ENCODE measurements around the gene TAB2. TPM values are rescaled to one million over a fixed set of nuclear protein-coding genes. Genes with fewer than 3 reads are reported as not detected.

The TAB2 gene
- total and polyA plus RNA-seq, 7 donors: 35.9 to 86.0 (median 56.5) TPM

GRCh38 chr6:149405823-149406765 is 88.6 kb downstream of the TAB2 start:
- intact Hi-C loops (cut with DNase I): loop anchor here in 1 of 2 donors (5.0 kb wide), 1 partner anchor 84 kb away; no protein-coding TSS in a partner anchor
- 77 to 87% (median 78%) methylated on average over 5 of the region's 5 CpGs for WGBS, 3 donors
- Histone ChIP-seq H3K27ac (no peak overlapping the region), H3K4me1 (peaks cover 14% of the 10 kb centered on the region), H3K4me3 (no peak overlapping the region), H3K9me3 (no peaks in the 10 kb centered on the region), H3K27me3 (ENCODE audit: insufficient read depth in 3 of 3, low read length in 2 of 3) (no peaks in the 10 kb centered on the region), H3K36me3 (ENCODE audit: insufficient read depth in 1 of 2, low read depth in 1 of 2) (peaks cover 2 to 56% of the 10 kb centered on the region in 2 donors)
- DNase-seq (no peak), ATAC-seq (no peak)
- TF ChIP-seq CTCF (IDR thresholded peaks at IDR 0.05): no peak

- intact Hi-C loops (cut with DNase I): loop anchor here (5.0 kb wide), 2 partner anchors 87 to 92 kb away; partner anchors contain the start of gene TAB2 (in 1 of the 2)
- H3K27me3 ChIP-seq (ENCODE audit: insufficient read depth in 3 of 3, low read length in 2 of 3): no peaks in the 10 kb centered on the region
- 51 to 83% (median 65%) methylated on average over 3 of the region's 3 CpGs for WGBS, 3 donors
- TF ChIP-seq CTCF (IDR thresholded peaks at IDR 0.05): no peak
- H3K9me3 ChIP-seq: no peaks in the 10 kb centered on the region
- ATAC-seq (peak in 2 of 4 donors; percentile 38 to 55), DNase-seq (no peak)
- peaks cover 2 to 32% of the 10 kb centered on the region in 2 donors for H3K36me3 ChIP-seq (ENCODE audit: insufficient read depth in 1 of 2, low read depth in 1 of 2)
- peak overlapping the region; percentile 64 for H3K27ac ChIP-seq
- no peak overlapping the region for H3K4me3 ChIP-seq
- H3K4me1 ChIP-seq: peaks cover 18% of the 10 kb centered on the region
Observed at GRCh38 chr6:149409617-149410016, 92.1 kb downstream of the TAB2 start.

- Histone ChIP-seq H3K27ac (peak overlapping the region; percentile 64), H3K27me3 (ENCODE audit: insufficient read depth in 3 of 3, low read length in 2 of 3) (no peaks in the 10 kb centered on the region), H3K9me3 (no peaks in the 10 kb centered on the region), H3K4me1 (peaks cover 18% of the 10 kb centered on the region), H3K36me3 (ENCODE audit: insufficient read depth in 1 of 2, low read depth in 1 of 2) (peaks cover 2 to 28% of the 10 kb centered on the region in 2 donors), H3K4me3 (no peak overlapping the region)
- DNase-seq (no peak), ATAC-seq (peak; percentile 83 to 96 (median 94))
- intact Hi-C loops (cut with DNase I): loop anchor here in 1 of 2 donors (5.0 kb wide), 1 partner anchor 93 kb away; the partner anchor contains the start of gene TAB2
- no peak for TF ChIP-seq CTCF (IDR thresholded peaks at IDR 0.05)
Observed at GRCh38 chr6:149410557-149410956, 93.0 kb downstream of the TAB2 start.

GRCh38 chr6:149414009-149414408 is 96.5 kb downstream of the TAB2 start:
- Histone ChIP-seq H3K36me3 (ENCODE audit: insufficient read depth in 1 of 2, low read depth in 1 of 2) (peaks cover 0 to 13% of the 10 kb centered on the region in 2 donors), H3K27ac (no peak overlapping the region), H3K4me3 (no peak overlapping the region), H3K9me3 (no peaks in the 10 kb centered on the region), H3K4me1 (peaks cover 18% of the 10 kb centered on the region), H3K27me3 (ENCODE audit: insufficient read depth in 3 of 3, low read length in 2 of 3) (no peaks in the 10 kb centered on the region)
- ATAC-seq: no peak
- WGBS, 3 donors: 71 to 95% (median 93%) methylated on average over 4 of the region's 4 CpGs
- intact Hi-C loops (cut with DNase I): loop anchor here in 1 of 2 donors (5.0 kb wide), 1 partner anchor 97 kb away; the partner anchor contains the start of gene TAB2
- DNase-seq: no peak
- TF ChIP-seq CTCF (IDR thresholded peaks at IDR 0.05): no peak
